Activated CD4-positive, CD25-positive, alpha-beta regulatory T cell treated with anti-CD3 and anti-CD28 coated beads, Interleukin-2, amount 50 U/mL, for 24 hours (primary cell): ENCODE data around the gene TWIST2.
A peak's percentile ranks its signal among the peaks of the same experiment; 100 is the strongest.

Experiments
- ATAC-seq, 2 donors: fragments of 150-1000 bp; cut with Tn5 transposase; one replicate each; pipeline ENCODE4 v1.10.0; 2021; ENCODE audit warnings: mild to moderate bottlenecking in 1 of 2, moderate library complexity in 1 of 2

TWIST2 gene

GRCh38 chr2:238859636-238860347 is 11.9 kb downstream of the TWIST2 start:
- no peak for ATAC-seq

GRCh38 chr2:238861013-238861730 is 13.3 kb downstream of the TWIST2 start:
- no peak for ATAC-seq

GRCh38 chr2:238861766-238862315 is 14.0 kb downstream of the TWIST2 start:
- no peak for ATAC-seq

GRCh38 chr2:238862701-238863100 is 14.8 kb downstream of the TWIST2 start:
- ATAC-seq = no peak

GRCh38 chr2:238863231-238863630 is 15.3 kb downstream of the TWIST2 start:
- no peak for ATAC-seq

- no peak for ATAC-seq
These were observed 15.9 kb downstream of the TWIST2 start for GRCh38 chr2:238863749-238864206.

GRCh38 chr2:238864207-238865014 is 16.5 kb downstream of the TWIST2 start:
- peak; percentile 54 to 69 for ATAC-seq

GRCh38 chr2:238865015-238865719 is 17.3 kb downstream of the TWIST2 start:
- ATAC-seq = no peak

GRCh38 chr2:238865744-238866355 is 18.0 kb downstream of the TWIST2 start:
- ATAC-seq = no peak

- ATAC-seq = no peak
These were observed 18.9 kb downstream of the TWIST2 start for GRCh38 chr2:238866656-238867277.

GRCh38 chr2:238868067-238868524 is 20.2 kb downstream of the TWIST2 start:
- no peak for ATAC-seq

GRCh38 chr2:238868616-238869292 is 20.9 kb downstream of the TWIST2 start:
- ATAC-seq = no peak

- ATAC-seq = no peak
These were observed 21.6 kb downstream of the TWIST2 start for GRCh38 chr2:238869293-238870124.

GRCh38 chr2:238870261-238870660 is 22.4 kb downstream of the TWIST2 start:
- no peak for ATAC-seq

GRCh38 chr2:238872026-238872425 is 24.1 kb downstream of the TWIST2 start:
- ATAC-seq = no peak

GRCh38 chr2:238872628-238873380 is 24.9 kb downstream of the TWIST2 start:
- no peak for ATAC-seq

- ATAC-seq = no peak
These were observed 25.5 kb downstream of the TWIST2 start for GRCh38 chr2:238873381-238873801.

- no peak for ATAC-seq
These were observed 26.0 kb downstream of the TWIST2 start for GRCh38 chr2:238873841-238874240.
